GM12878 (cell line): Measurements from ENCODE around the gene NFATC3. TPM values are rescaled to one million over a fixed set of nuclear protein-coding genes. Genes with fewer than 3 reads are reported as not detected.

Source experiments
- ATAC-seq: fragments of 200-7000 bp; cut with Tn5 transposase; 3 replicates; pipeline ENCODE4 v1.9.1; 2020; ENCODE audit warnings: mild to moderate bottlenecking, moderate library complexity
- BruUV-seq: library from RNA; stranded (reverse); fragments of 400-500 nt; replicated peaks from 2 replicates; lab custom pipeline; 2021; lab: Mats Ljungman, UMichigan
- CTCF ChIA-PET: fragments of 300-600 bp; sonication (Branson Sonifier 250); formaldehyde crosslinking; extraction: SDS; loops from one replicate; lab custom pipeline; 2021; ENCODE audit warnings: inconsistent platforms; lab: Yijun Ruan, JAX
- POLR2A ChIA-PET: fragments of 350-600 bp; formaldehyde crosslinking; extraction: SDS; loops from one replicate; lab custom pipeline; 2021; ENCODE audit warnings: inconsistent platforms; lab: Charles Lee
- RAD21 ChIA-PET: fragments of 300-600 bp; sonication (Branson Sonifier 250); formaldehyde crosslinking; loops from one replicate; lab custom pipeline; 2023; ENCODE audit warnings: antibody characterized with exemption; ENCODE audit not compliant: unreplicated experiment; lab: Charles Lee
- SMC1A ChIA-PET: fragments of 300-600 bp; sonication (Branson Sonifier 250); formaldehyde crosslinking; loops from one replicate; lab custom pipeline; 2023; ENCODE audit not compliant: unreplicated experiment, uncharacterized antibody; lab: Charles Lee
- DNase-seq: peaks from one replicate; pipeline ENCODE4 v3.0.0-alpha.2; 2011; ENCODE audit warnings: low read depth, low spot score
- FAIRE-seq: peaks from 3 replicates; lab custom pipeline; 2011; peaks lifted over from hg19 to GRCh38; lab: Jason Lieb, UNC
- H2AFZ ChIP-seq: 2 replicates; pipeline ENCODE4 v1.6.0; 2011; ENCODE audit warnings: low read depth, low read length, control low read depth; ENCODE audit not compliant: control insufficient read depth
- H3K27ac ChIP-seq: 2 replicates; pipeline ENCODE4 v1.5.1; 2011; ENCODE audit warnings: control low read depth; ENCODE audit not compliant: control insufficient read depth, insufficient read depth
- H3K27me3 ChIP-seq, 2 experiments: replicated peaks in 1 of 2; 2 replicates each; pipeline versions ENCODE4 v1.6.0 to v1.6.1; 2011; ENCODE audit warnings: low read length in 1 of 2; ENCODE audit not compliant: control insufficient read depth in 2 of 2, insufficient read depth in 2 of 2
- H3K36me3 ChIP-seq, 2 experiments: 2 replicates each; pipeline ENCODE4 v1.5.1; 2011; ENCODE audit warnings: low read length in 1 of 2; ENCODE audit not compliant: control insufficient read depth in 2 of 2, insufficient read depth in 2 of 2
- H3K4me1 ChIP-seq: 2 replicates; pipeline ENCODE4 v1.6.1; 2011; ENCODE audit warnings: mild to moderate bottlenecking, low read length, moderate library complexity, mixed read lengths; ENCODE audit not compliant: control insufficient read depth, insufficient read depth
- H3K4me2 ChIP-seq: 2 replicates; pipeline ENCODE4 v1.6.0; 2011; ENCODE audit warnings: control low read depth; ENCODE audit not compliant: control insufficient read depth, insufficient read depth
- H3K4me3 ChIP-seq: fragments of 200-600 bp; sonication (generic); 2 replicates; pipeline ENCODE4 v1.5.1; 2016
- H3K79me2 ChIP-seq: 2 replicates; pipeline ENCODE4 v1.6.0; 2011; ENCODE audit warnings: low read length; ENCODE audit not compliant: control insufficient read depth, insufficient read depth
- H3K9ac ChIP-seq: 2 replicates; pipeline ENCODE4 v1.8.0; 2011; ENCODE audit warnings: low read length, control low read depth, mixed read lengths; ENCODE audit not compliant: control insufficient read depth, insufficient read depth
- H3K9me3 ChIP-seq: replicated peaks from 3 replicates; pipeline ENCODE4 v1.5.1; 2011; ENCODE audit warnings: mild to moderate bottlenecking, low read length; ENCODE audit not compliant: control insufficient read depth, insufficient read depth
- H4K20me1 ChIP-seq: 2 replicates; pipeline ENCODE4 v1.6.0; 2011; ENCODE audit not compliant: control insufficient read depth, insufficient read depth
- E4F1 ChIP-seq: fragments of 450-650 bp; IDR thresholded peaks from 2 replicates; pipeline ENCODE4 v1.6.1; 2018; ENCODE audit warnings: borderline replicate concordance, mild to moderate bottlenecking; ENCODE audit not compliant: partially characterized antibody
- NFYA ChIP-seq: IDR thresholded peaks from 2 replicates; pipeline ENCODE4 v1.6.1; 2011; ENCODE audit warnings: low read depth, mild to moderate bottlenecking, low read length, improper control_type of control experiment, borderline replicate concordance
- POU2F2 ChIP-seq: IDR thresholded peaks from 3 replicates; pipeline ENCODE4 v1.6.1; 2011; ENCODE audit warnings: low read depth, mild to moderate bottlenecking, low read length, borderline replicate concordance
- SPI1 ChIP-seq: IDR thresholded peaks from 2 replicates; pipeline ENCODE4 v1.6.1; 2011; ENCODE audit warnings: low read depth, mild to moderate bottlenecking, low read length, moderate library complexity, borderline replicate concordance; ENCODE audit not compliant: insufficient read depth
- SREBF2 ChIP-seq: IDR thresholded peaks from 2 replicates; pipeline ENCODE4 v1.6.1; 2012; ENCODE audit warnings: mild to moderate bottlenecking, low read length
- WGBS: methylation state at CpG from one replicate; pipeline ENCODE4 v1.1.6; 2016; ENCODE audit warnings: low lambda C conversion rate; ENCODE audit not compliant: insufficient replicate concordance, insufficient coverage; ENCODE audit errors: missing lambda C conversion rate; 5-methylcytosine and 5-hydroxymethylcytosine counted together
- in situ Hi-C: fragments of 300-500 bp; cut with MboI; formaldehyde crosslinking; loops from 9 replicates; pipeline ENCODE4 v1.14.3; 2018; ENCODE audit warnings: mixed read lengths
- intact Hi-C: fragments of 100-400 bp; cut with micrococcal nuclease; formaldehyde crosslinking; loops from one replicate; pipeline ENCODE4 v1.14.2; 2022; ENCODE audit not compliant: unreplicated experiment
- polyA plus RNA-seq, 11 experiments: library from polyadenylated mRNA; depleted of rRNA in 4 of 11; unstranded in 6 of 11; stranded (reverse) in 5 of 11; fragments of >200 nt; fragmentation: Nextera tagmentation in 4 of 11; fragmentation: Illumina TruSeq in 1 of 11; extraction: Ambion mirVana in 4 of 11; extraction: Trizol in 1 of 11; gene quantifications; 1 replicate in 1 of 11; 2 replicates in 10 of 11; pipeline versions ENCODE4 v1.2.1 to v1.2.3, GENCODE V29; 2011 to 2016; ENCODE audit warnings: inconsistent platforms in 2 of 11, missing spikeins in 2 of 11, low read depth in 1 of 11
- total RNA-seq, 4 experiments: library from RNA; depleted of rRNA in 3 of 4; stranded (reverse); fragments of >200 nt in 3 of 4; fragmentation: Illumina TruSeq in 1 of 4; extraction: Trizol in 1 of 4; gene quantifications; 2 replicates each; pipeline versions ENCODE4 v1.2.1 to v1.2.3, GENCODE V29; 2013 to 2021

The NFATC3 gene
- total and polyA plus RNA-seq, 10 of the 15 experiments (the other 5 are each of a cell fraction or from before 2014, with no cell fraction given) = 4.2 to 37.6 (median 24.9) TPM

DNA sequence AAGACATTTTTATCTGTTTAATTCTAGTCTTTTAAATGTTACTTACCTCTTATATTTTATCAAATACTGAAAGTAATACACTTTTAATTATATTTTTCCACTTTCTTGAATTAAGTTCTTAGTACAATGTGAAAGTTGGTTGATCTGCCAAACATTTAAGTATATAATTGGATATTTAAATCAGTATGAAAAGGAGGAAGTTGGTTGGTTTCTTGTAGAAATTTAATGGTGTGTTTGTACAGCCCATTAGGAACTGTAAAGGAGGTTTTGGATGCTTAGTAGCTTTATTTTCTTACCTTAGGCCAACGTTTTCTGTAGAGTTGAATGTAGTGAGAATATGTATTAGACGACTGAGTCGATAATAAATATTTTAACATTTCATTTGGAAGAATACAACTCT is 5.4 kb downstream of the NFATC3 start:
- ChIA-PET CTCF (interaction anchor here (0.9 to 7.6 kb wide), 6 partner anchors 9 to 137 kb away, joined by 3 to 72 read pairs (median 3); no protein-coding TSS in a partner anchor), POLR2A (interaction anchor here (0.6 to 1.3 kb wide), 3 partner anchors 9 to 133 kb away, joined by 4 read pairs; no protein-coding TSS in a partner anchor), RAD21 (interaction anchor here (1.0 to 4.8 kb wide), 2 partner anchors 20 to 29 kb away, joined by 3 to 24 read pairs; no protein-coding TSS in a partner anchor), SMC1A (interaction anchor here (0.9 to 4.8 kb wide), 3 partner anchors 14 to 28 kb away, joined by 3 to 45 read pairs (median 3); no protein-coding TSS in a partner anchor)
- WGBS = 0% methylated on average over 3 of the region's 3 CpGs
- Histone ChIP-seq H3K4me1 (peaks cover 23% of the 10 kb centered on the region), H3K9ac (no peak overlapping the region), H4K20me1 (no peaks in the 10 kb centered on the region), H2AFZ (no peak overlapping the region), H3K27me3 (no peaks in the 10 kb centered on the region), H3K4me2 (peak overlapping the region; percentile 64), H3K27ac (no peak overlapping the region; the same call in 1 of the 2 replicates), H3K36me3 (no peaks in the 10 kb centered on the region), H3K79me2 (peaks cover 95% of the 10 kb centered on the region), H3K4me3 (peak overlapping the region; percentile 53; the same call in 1 of the 2 replicates), H3K9me3 (no peaks in the 10 kb centered on the region)
- 0 out of 3 replicates have a peak, but pooled peaks have one; percentile 12 for ATAC-seq
- TF ChIP-seq NFYA (no peak), SREBF2 (no peak), POU2F2 (no peak), E4F1 (no peak), SPI1 (peak; percentile 14; the same call in 1 of the 2 replicates)
- DNase-seq = no peak
- FAIRE-seq = no peak
- in situ Hi-C loops = loop anchor here (5.0 kb wide), 1 partner anchor 137 kb away; no protein-coding TSS in a partner anchor
- BruUV-seq = no TSS peak
- intact Hi-C loops = no loop called here
